ENCODE measurements around the gene ALPK3.

- TF ChIP-seq, protein P1, sequence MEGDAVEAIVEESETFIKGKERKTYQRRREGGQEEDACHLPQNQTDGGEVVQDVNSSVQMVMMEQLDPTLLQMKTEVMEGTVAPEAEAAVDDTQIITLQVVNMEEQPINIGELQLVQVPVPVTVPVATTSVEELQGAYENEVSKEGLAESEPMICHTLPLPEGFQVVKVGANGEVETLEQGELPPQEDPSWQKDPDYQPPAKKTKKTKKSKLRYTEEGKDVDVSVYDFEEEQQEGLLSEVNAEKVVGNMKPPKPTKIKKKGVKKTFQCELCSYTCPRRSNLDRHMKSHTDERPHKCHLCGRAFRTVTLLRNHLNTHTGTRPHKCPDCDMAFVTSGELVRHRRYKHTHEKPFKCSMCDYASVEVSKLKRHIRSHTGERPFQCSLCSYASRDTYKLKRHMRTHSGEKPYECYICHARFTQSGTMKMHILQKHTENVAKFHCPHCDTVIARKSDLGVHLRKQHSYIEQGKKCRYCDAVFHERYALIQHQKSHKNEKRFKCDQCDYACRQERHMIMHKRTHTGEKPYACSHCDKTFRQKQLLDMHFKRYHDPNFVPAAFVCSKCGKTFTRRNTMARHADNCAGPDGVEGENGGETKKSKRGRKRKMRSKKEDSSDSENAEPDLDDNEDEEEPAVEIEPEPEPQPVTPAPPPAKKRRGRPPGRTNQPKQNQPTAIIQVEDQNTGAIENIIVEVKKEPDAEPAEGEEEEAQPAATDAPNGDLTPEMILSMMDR (IDR thresholded peaks at IDR 0.05; ENCODE audit: low read depth, low read length, poor library complexity, severe bottlenecking), result no peak
- no peak for TF ChIP-seq EZH2phosphoT487 (IDR thresholded peaks at IDR 0.05; ENCODE audit: borderline replicate concordance, low read length)
Measured at GRCh38 chr15:84831028-84831427, 13.9 kb downstream of the ALPK3 start.
